ENCODE results near the gene NTN3. TPM values are rescaled to one million over a fixed set of nuclear protein-coding genes. Genes with fewer than 3 reads are reported as not detected.
A peak's percentile ranks its signal among the peaks of the same experiment; 100 is the strongest.

NTN3 gene
- total and polyA plus RNA-seq, 8 donors, result 0.07 to 0.22 (median 0.09) TPM; not detected in 3

- TF ChIP-seq CTCF (IDR thresholded peaks at IDR 0.05), result no peak
- no peaks in the 10 kb centered on the region for H3K36me3 ChIP-seq
Observed at GRCh38 chr16:2480948-2481347, 9.9 kb downstream of the NTN3 start.

GRCh38 chr16:2481676-2482075 is 10.6 kb downstream of the NTN3 start:
- intact Hi-C loops (cut with DNase I), result no loop called here
- Histone ChIP-seq H3K27me3 (no peaks in the 10 kb centered on the region), H3K27ac (peak overlapping the region; percentile 54 to 77 (median 73)), H3K9me3 (no peaks in the 10 kb centered on the region), H3K36me3 (no peaks in the 10 kb centered on the region), H3K4me3 (no peak overlapping the region), H3K4me1 (peaks cover 32 to 44% (median 35%) of the 10 kb centered on the region in 3 donors)
- FAIRE-seq (no peak), ATAC-seq (peak; percentile 5 to 18 (median 10)), DNase-seq (peak in 2 of 6 donors; percentile 49 to 64)
- WGBS, 2 donors, result 27 to 33% methylated on average over 7 of the region's 7 CpGs
- no peak for TF ChIP-seq CTCF (IDR thresholded peaks at IDR 0.05)

More at GRCh38 chr16:2480948-2481347, 9.9 kb downstream of the NTN3 start:
- Histone ChIP-seq H3K4me3 (no peak overlapping the region), H3K27ac (peak overlapping the region; percentile 54 to 77 (median 73)), H3K9me3 (no peaks in the 10 kb centered on the region), H3K4me1 (peaks cover 34 to 51% (median 42%) of the 10 kb centered on the region in 3 donors), H3K27me3 (no peaks in the 10 kb centered on the region)
- FAIRE-seq, result no peak
- peak; percentile 77 to 84 (median 80) for ATAC-seq
- 24 to 35% methylated on average over 12 of the region's 12 CpGs for WGBS, 2 donors
- DNase-seq, result peak; percentile 84 to 95 (median 89)
- intact Hi-C loops (cut with DNase I), result no loop called here

GRCh38 chr16:2482249-2482648 is 11.2 kb downstream of the NTN3 start:
- Histone ChIP-seq H3K27ac (peak overlapping the region; percentile 54 to 77 (median 73)), H3K4me1 (peaks cover 27 to 38% (median 29%) of the 10 kb centered on the region in 3 donors), H3K36me3 (no peaks in the 10 kb centered on the region), H3K9me3 (no peaks in the 10 kb centered on the region), H3K4me3 (peak overlapping the region in 2 of 4 donors; percentile 24 to 28), H3K27me3 (no peaks in the 10 kb centered on the region)
- no peak for FAIRE-seq
- WGBS, 2 donors, result 37 to 39% methylated on average over 13 of the region's 13 CpGs
- DNase-seq, result peak in 2 of 6 donors; percentile 40 to 56
- peak; percentile 6 to 46 (median 8) for ATAC-seq
- intact Hi-C loops (cut with DNase I), result no loop called here
- TF ChIP-seq CTCF (IDR thresholded peaks at IDR 0.05), result no peak

- Histone ChIP-seq H3K36me3 (no peaks in the 10 kb centered on the region), H3K9me3 (no peaks in the 10 kb centered on the region), H3K27me3 (no peaks in the 10 kb centered on the region), H3K27ac (peak overlapping the region; percentile 54 to 77 (median 73)), H3K4me1 (peaks cover 21 to 34% (median 25%) of the 10 kb centered on the region in 3 donors), H3K4me3 (peak overlapping the region in 2 of 4 donors; percentile 24 to 28)
- WGBS, 2 donors, result 30 to 33% methylated on average over 29 to 32 of the region's 32 CpGs
- peak; percentile 46 to 65 (median 60) for ATAC-seq
- TF ChIP-seq CTCF (IDR thresholded peaks at IDR 0.05), result no peak
- no peak for FAIRE-seq
- DNase-seq, result peak in 4 of 6 donors; percentile 67 to 80 (median 70)
- intact Hi-C loops (cut with DNase I), result no loop called here
Observed at GRCh38 chr16:2482708-2483534, 11.8 kb downstream of the NTN3 start.

Measured in pancreas (tissue), 10 donors.